ENCODE results near the gene GGA1. TPM values are rescaled to one million over a fixed set of nuclear protein-coding genes. Genes with fewer than 3 reads are reported as not detected.
"Not testable (repeated sequence)": the region's sequence is repeated elsewhere in the genome, so short reads cannot be mapped to it uniquely, and the experiment has no call there.

GGA1 gene
- total RNA-seq, 3 donors from 2014 or later (not counting 1 experiment from before 2014, with no cell fraction given): 69.3 to 87.8 (median 80.2) TPM

DNA sequence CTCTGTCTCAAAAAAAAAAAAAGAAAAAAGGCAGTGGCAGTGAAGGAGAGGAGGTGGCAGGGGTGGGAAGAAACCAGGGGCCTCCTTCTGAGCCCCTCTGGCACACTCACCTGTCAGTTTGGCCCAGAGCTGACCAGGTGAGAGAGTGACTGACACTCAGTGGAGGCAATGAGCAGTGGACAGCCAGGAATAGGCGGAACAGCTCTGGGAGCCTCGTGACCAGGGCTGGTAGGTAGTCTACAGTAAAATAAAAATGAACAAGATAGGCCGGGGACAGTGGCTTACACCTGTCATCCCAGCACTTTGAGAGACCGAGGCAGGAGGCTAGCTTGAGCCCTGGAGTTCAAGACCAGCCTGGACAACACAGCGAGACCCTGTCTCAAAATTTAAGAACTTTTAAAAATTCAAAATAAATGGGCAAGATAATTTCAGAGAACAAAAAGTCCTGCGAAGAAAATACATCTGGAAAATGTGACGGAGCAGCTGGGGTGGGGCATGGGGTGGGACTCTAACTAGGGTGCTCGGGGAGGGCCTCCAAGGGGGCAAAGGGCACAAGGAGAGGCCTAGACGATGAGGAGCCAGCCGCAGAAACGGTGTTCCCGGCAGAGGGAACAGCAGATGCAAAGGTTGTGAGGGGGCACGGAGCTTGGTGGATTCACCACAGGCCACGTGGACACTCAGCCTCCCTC, 46.1 kb downstream of the GGA1 start:
- no peak overlapping the region for H3K4me3 Mint-ChIP-seq
- H3K4me3 ChIP-seq (ENCODE audit: low read length): no peak overlapping the region
- TF ChIP-seq, protein P1, sequence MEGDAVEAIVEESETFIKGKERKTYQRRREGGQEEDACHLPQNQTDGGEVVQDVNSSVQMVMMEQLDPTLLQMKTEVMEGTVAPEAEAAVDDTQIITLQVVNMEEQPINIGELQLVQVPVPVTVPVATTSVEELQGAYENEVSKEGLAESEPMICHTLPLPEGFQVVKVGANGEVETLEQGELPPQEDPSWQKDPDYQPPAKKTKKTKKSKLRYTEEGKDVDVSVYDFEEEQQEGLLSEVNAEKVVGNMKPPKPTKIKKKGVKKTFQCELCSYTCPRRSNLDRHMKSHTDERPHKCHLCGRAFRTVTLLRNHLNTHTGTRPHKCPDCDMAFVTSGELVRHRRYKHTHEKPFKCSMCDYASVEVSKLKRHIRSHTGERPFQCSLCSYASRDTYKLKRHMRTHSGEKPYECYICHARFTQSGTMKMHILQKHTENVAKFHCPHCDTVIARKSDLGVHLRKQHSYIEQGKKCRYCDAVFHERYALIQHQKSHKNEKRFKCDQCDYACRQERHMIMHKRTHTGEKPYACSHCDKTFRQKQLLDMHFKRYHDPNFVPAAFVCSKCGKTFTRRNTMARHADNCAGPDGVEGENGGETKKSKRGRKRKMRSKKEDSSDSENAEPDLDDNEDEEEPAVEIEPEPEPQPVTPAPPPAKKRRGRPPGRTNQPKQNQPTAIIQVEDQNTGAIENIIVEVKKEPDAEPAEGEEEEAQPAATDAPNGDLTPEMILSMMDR (IDR thresholded peaks at IDR 0.05): no peak
- H3K4me1 ChIP-seq (ENCODE audit: control insufficient read depth, insufficient read depth, low read length): peaks cover 15% of the 10 kb centered on the region
- no peak for DNase-seq
- no peaks in the 10 kb centered on the region for H3K9me3 Mint-ChIP-seq
- no peak overlapping the region for H3K27ac ChIP-seq (ENCODE audit: low read length)
- no peaks in the 10 kb centered on the region for H3K9me3 ChIP-seq (ENCODE audit: control insufficient read depth, insufficient read depth, low read length)
- H3K27ac Mint-ChIP-seq: peak overlapping the region; percentile 54 to 66
- H3K27me3 Mint-ChIP-seq (ENCODE audit: low read depth in 2 of 2): no peaks in the 10 kb centered on the region
- H3K4me1 Mint-ChIP-seq: peaks cover 14 to 27% of the 10 kb centered on the region in 2 donors
- 93% methylated on average over 14 of the region's 14 CpGs for WGBS (ENCODE audit: insufficient coverage)
- ATAC-seq: no peak
- intact Hi-C loops (cut with micrococcal nuclease): no loop called here
- no peaks in the 10 kb centered on the region for H3K36me3 Mint-ChIP-seq
- no peaks in the 10 kb centered on the region for H3K27me3 ChIP-seq (ENCODE audit: control insufficient read depth, insufficient read depth, low read length)
- peaks cover 45% of the 10 kb centered on the region for H3K36me3 ChIP-seq (ENCODE audit: control insufficient read depth, insufficient read depth, low read length)

DNA sequence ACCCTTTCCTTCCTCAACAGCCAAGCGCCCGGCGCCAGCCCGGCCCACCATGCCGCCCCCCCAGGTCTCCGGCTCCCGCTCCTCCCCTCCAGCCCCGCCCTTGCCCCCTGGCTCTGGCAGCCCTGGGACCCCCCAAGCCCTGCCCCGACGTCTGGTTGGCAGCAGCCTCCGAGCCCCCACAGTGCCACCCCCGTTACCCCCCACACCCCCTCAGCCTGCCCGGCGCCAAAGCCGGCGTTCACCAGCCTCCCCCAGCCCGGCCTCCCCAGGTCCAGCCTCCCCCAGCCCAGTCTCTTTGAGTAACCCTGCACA, 46.6 kb downstream of the GGA1 start:
- H3K4me1 Mint-ChIP-seq: peaks cover 19 to 32% of the 10 kb centered on the region in 2 donors
- Histone ChIP-seq H3K27ac (ENCODE audit: low read length) (no peak overlapping the region), H3K36me3 (ENCODE audit: control insufficient read depth, insufficient read depth, low read length) (peaks cover 40% of the 10 kb centered on the region), H3K9me3 (ENCODE audit: control insufficient read depth, insufficient read depth, low read length) (no peaks in the 10 kb centered on the region), H3K4me3 (ENCODE audit: low read length) (no peak overlapping the region), H3K27me3 (ENCODE audit: control insufficient read depth, insufficient read depth, low read length) (no peaks in the 10 kb centered on the region), H3K4me1 (ENCODE audit: control insufficient read depth, insufficient read depth, low read length) (peaks cover 20% of the 10 kb centered on the region)
- TF ChIP-seq, protein P1 (IDR thresholded peaks at IDR 0.05): no peak
- intact Hi-C loops (cut with micrococcal nuclease): no loop called here
- no peak for ATAC-seq
- no peaks in the 10 kb centered on the region for H3K27me3 Mint-ChIP-seq (ENCODE audit: low read depth in 2 of 2)
- WGBS (ENCODE audit: insufficient coverage): 88% methylated on average over 11 of the region's 17 CpGs
- no peak overlapping the region for H3K27ac Mint-ChIP-seq
- DNase-seq: no peak
- no peak overlapping the region for H3K4me3 Mint-ChIP-seq
- H3K9me3 Mint-ChIP-seq: no peaks in the 10 kb centered on the region
- no peaks in the 10 kb centered on the region for H3K36me3 Mint-ChIP-seq

DNA sequence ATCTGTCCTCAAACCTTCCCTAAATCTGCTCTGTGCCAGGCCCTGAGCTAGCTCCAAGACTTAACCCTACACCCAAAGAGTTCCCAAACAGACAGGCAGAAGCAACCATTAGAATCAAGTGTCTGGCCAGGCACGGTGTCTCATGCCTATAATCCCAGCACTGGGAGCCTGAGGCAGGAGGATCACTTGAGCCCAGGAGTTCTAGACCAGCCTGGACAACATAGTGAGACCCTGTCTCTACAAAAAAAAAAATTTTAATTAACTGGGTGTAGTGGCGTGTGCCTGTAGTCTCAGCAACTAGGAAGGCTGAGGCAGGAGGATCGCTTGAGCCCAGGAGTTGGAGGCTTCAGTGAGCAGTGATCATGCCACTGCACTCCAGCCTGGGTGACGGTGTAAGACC, 47.9 kb downstream of the GGA1 start:
- H3K9me3 Mint-ChIP-seq; H3K9me3 ChIP-seq (ENCODE audit: control insufficient read depth, insufficient read depth, low read length); DNase-seq; intact Hi-C loops (cut with micrococcal nuclease); ATAC-seq; H3K27me3 Mint-ChIP-seq (ENCODE audit: low read depth in 2 of 2); H3K4me3 ChIP-seq (ENCODE audit: low read length); H3K27me3 ChIP-seq (ENCODE audit: control insufficient read depth, insufficient read depth, low read length); H3K36me3 Mint-ChIP-seq; H3K27ac ChIP-seq (ENCODE audit: low read length): not testable (repeated sequence)
- Histone ChIP-seq H3K36me3 (ENCODE audit: control insufficient read depth, insufficient read depth, low read length) (peaks cover 26% of the 10 kb centered on the region), H3K4me1 (ENCODE audit: control insufficient read depth, insufficient read depth, low read length) (peaks cover 34% of the 10 kb centered on the region)
- WGBS (ENCODE audit: insufficient coverage): 93% methylated on average over 4 of the region's 4 CpGs
- peak overlapping the region; percentile 76 to 77 for H3K27ac Mint-ChIP-seq
- peaks cover 33 to 42% of the 10 kb centered on the region in 2 donors for H3K4me1 Mint-ChIP-seq
- H3K4me3 Mint-ChIP-seq: peak overlapping the region; percentile 42

DNA sequence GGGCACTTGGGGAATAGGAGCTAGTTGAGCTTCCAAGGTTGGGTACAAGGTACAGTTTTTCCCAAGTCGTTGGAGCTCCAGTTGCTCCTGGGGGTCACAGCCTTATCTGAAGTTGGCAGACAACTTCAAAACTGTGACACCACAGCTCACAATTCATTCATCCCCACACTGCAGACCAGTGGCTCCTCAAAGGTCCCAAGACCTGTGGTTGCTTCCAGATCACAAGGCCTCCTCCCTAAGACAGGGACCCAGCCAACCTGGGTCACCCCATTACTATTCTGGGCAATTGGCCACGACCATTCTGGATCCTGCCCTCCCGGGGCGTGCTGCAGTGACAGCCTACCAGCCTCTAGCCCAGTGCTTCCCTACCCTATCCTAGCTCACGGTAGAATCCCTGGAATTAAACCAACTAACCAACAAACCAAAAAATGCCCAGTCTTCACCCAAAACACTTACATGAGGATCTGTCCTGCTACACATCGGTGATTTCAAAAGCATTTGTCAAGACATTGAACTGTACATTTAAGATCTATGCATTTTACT, 49.0 kb downstream of the GGA1 start:
- Mint-ChIP-seq H3K36me3 (no peaks in the 10 kb centered on the region), H3K27ac (peak overlapping the region; percentile 92 to 95), H3K9me3 (no peaks in the 10 kb centered on the region), H3K27me3 (ENCODE audit: low read depth in 2 of 2) (no peaks in the 10 kb centered on the region), H3K4me1 (peaks cover 37 to 47% of the 10 kb centered on the region in 2 donors), H3K4me3 (peak overlapping the region; percentile 86)
- DNase-seq (no peak), ATAC-seq (no peak)
- TF ChIP-seq, protein P1 (IDR thresholded peaks at IDR 0.05): no peak
- peak overlapping the region; percentile 64 for H3K27ac ChIP-seq (ENCODE audit: low read length)
- intact Hi-C loops (cut with micrococcal nuclease): loop anchor here (1.0 kb wide), 2 partner anchors 20 to 39 kb away; no protein-coding TSS in a partner anchor
- peaks cover 42% of the 10 kb centered on the region for H3K4me1 ChIP-seq (ENCODE audit: control insufficient read depth, insufficient read depth, low read length)
- WGBS (ENCODE audit: insufficient coverage): 13% methylated on average over 6 of the region's 6 CpGs
- peak overlapping the region; percentile 34 for H3K4me3 ChIP-seq (ENCODE audit: low read length)
- H3K9me3 ChIP-seq (ENCODE audit: control insufficient read depth, insufficient read depth, low read length): no peaks in the 10 kb centered on the region
- H3K36me3 ChIP-seq (ENCODE audit: control insufficient read depth, insufficient read depth, low read length): peaks cover 20% of the 10 kb centered on the region
- H3K27me3 ChIP-seq (ENCODE audit: control insufficient read depth, insufficient read depth, low read length): no peaks in the 10 kb centered on the region

Measured in natural killer cell (primary cell).